Measurements from ENCODE around the gene OR52A1.
"Not testable (repeated sequence)": the region's sequence is repeated elsewhere in the genome, so short reads cannot be mapped to it uniquely, and the experiment has no call there.

OR52A1 gene
- 0 reads per million in 2 experiments for total RNA-seq

DNA sequence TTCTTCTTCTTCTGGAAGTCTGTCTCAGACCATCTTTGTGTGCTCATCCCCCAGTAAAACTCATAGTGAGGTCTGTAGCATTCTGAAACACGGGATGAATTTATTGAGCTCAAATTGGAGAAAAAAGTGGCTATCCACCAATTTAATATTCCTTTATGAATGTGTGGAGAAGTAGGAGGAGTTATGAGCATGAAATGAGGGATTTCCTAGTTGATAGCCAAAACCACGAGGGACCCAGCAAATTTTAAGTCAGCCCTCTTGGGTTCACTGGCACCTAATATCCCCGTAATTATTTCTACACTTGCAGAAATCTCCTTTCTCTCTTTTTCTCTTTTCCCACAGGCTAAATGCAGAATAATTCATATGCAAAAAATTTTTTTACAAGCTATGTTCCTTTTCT is at the start of gene OR52A1:
Gene OR52A1, minus strand, starts transcription at position 101 of the 400 bp plus-strand sequence. CDS start 2,388 bp downstream, outside the sequence.
- no peak for DNase-seq (ENCODE audit: low read depth)

DNA sequence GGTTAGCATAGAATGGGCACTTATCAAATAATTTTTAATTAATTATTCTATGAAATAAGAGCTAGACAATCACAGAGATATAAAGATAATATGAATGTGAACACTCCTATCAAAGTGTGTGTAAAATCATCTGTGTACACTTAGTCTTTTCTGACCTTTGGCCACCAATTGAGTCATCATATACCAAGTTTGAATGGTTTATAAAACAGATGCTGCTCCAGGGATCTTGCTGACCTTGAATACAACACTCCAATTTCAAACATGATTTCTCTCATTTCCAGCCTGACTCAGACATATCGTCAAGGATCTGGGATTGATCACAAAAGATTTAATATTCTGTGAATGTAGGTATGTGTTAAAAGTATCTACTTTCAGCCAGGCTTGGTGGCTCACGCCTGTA is 48.8 kb upstream of the OR52A1 start:
- DNase-seq (ENCODE audit: low read depth): no peak

GRCh38 chr11:5200582-5200981 is 46.0 kb upstream of the OR52A1 start, which contains the start of gene OR51V1:
OR51V1 (minus strand) TSS chr11:5200682; CDS start chr11:5200682, 0 bp downstream.
- DNase-seq (ENCODE audit: low read depth): no peak

DNA sequence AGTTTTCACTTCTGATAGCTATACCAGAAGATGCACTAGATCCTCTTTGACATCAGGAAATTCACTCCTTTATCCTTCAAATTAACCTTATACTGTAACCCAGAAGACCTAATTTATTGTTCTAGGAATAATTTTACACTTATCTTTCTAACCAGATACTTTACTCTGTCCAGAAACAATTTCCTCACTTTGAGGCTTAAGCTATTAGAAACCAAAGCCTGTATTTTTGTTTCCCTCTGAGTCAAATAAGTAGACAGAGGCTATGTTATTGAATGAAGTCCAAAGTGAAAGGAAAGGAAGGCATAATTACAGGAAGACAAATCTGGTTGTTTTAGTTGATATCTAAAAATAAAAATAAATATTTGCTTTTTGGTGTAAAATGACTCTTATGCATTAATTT is 43.7 kb upstream of the OR52A1 start:
- no peak for DNase-seq (ENCODE audit: low read depth)

- DNase-seq (ENCODE audit: low read depth): no peak
Measured at GRCh38 chr11:5197536-5197935, 43.0 kb upstream of the OR52A1 start.

DNA sequence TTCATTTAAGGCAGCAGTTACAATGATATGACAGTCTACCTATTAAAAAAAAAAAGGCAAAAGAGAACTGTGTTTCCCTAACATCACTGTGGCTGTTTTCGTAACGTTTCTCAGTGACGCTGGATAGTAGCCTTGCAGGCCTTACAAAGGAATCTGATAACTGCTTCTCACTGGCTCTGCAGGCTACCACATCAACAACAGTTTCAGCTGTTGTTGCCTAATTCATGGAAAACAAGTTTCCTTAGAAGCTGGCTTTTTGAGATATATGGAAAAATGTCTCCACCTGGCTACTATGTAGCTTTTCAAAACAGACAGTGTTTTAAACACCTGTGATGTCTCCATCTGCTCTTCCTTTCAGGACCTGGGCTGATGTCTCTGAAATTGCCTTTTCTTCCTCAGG is 42.2 kb upstream of the OR52A1 start:
- no peak for DNase-seq (ENCODE audit: low read depth)

- DNase-seq (ENCODE audit: low read depth): no peak
Measured at GRCh38 chr11:5196067-5196466, 41.5 kb upstream of the OR52A1 start.

GRCh38 chr11:5192738-5193137 is 38.2 kb upstream of the OR52A1 start:
- DNase-seq (ENCODE audit: low read depth): no peak

DNA sequence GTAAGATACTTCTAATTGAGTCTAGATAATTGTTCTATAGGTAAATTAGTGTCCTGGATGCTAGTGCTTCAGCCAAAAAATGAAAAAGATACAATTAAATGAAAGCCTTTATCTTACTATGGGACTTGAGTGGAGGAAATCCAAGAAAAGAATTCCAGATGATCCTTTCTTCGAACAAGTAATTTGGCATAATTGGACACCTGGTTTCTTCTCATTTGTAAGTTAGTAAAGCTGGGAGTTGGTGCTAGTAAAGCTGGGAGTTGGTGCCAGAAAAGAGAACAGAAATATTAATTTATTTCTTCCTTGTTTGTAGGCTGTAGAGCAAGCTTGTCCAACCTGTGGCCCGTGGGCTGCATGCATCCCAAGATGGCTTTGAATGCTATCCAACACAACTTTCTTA is 33.6 kb upstream of the OR52A1 start:
- no peak for DNase-seq (ENCODE audit: low read depth)

DNA sequence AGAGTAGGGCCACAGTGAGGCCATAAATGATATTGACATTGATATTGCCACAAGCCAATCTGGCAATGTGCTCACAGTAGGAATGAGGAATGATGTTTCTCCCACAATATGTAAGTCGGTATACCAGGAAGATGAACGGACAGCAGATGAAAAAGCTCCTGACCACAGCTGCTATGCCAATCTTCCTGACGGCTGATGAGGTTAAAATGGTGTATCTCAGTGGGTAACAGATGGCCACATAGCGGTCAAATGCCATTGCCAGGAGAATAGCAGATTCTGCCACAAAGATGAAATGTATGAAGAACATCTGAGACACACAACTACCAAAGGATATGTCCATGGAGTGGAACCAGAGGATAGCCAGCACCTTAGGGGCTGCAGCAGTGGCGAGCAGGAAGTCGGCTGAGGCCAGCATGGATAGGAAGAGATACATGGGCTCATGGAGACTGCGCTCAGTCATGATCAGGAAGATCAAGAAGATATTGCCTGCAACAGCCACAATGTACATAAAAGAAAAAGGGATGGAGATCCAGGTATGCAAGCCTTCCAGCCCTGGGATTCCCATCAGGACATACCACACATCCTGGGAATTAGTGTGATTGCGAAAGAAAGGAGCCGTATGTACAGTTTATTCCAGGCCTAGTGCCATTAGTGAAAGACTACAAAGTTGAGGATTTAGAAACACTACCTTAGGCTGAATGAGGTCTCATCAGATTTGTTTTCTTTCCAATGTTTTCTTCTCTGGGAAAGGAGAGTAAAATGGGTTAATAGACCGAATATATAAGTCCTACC is 23.7 kb upstream of the OR52A1 start:
- DNase-seq (ENCODE audit: low read depth): no peak

DNA sequence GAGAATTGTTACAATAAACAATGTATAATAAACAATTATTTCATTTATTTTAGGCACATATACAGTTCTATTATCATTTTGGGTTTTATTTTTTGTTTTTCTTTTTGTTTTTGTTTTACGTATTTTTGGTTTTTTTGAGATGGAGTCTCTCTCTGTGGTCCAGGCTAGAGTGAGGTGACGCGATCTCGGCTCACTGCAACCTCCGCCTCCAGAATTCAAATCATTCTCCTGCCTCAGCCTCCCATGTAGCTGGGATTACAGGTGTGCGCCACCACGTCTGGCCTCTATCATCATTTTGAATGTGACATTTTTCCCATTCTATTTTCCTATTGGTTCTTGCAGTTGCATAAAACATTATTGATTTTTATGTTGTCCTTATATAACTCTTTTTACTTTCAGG is 20.4 kb upstream of the OR52A1 start:
- DNase-seq (ENCODE audit: low read depth): no peak

DNA sequence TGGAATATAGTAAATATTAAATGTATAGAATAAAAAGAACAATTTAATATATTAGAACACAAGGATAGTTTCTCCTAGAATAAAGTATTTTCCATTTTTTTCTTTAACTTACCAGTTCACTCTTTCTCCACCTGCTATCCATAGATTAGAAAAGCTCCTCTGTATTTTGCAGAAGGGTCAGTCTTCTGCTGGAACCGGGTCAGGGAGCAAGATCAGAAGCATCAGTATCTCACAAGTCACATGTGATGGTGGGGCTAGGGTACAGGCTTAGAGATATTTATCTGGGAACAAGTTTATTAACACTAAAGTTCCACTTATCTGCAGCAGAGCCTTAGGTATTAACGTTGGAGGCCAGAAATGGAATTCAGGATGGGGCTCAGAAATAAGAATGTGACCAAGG is 17.3 kb upstream of the OR52A1 start:
- DNase-seq (ENCODE audit: low read depth): no peak

DNA sequence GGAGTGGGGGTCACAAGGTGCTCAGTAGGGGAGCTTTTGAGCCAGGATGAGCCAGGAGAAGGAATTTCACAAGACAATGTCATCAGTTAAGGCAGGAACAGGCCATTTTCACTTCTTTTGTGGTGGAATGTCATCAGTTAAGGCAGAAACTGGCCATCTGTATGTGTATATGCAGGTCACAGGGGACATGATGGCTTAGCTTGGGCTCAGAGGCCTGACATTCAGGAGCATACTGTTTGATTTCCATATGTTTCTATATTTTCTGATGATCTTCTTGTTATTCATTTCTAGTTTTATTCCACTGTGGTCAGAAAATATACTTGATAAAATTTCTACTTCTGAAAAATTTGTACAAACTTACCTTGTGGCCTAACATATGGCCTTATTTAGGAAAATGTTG is 11.3 kb upstream of the OR52A1 start:
- DNase-seq (ENCODE audit: low read depth): not testable (repeated sequence)

- not testable (repeated sequence) for DNase-seq (ENCODE audit: low read depth)
Measured at GRCh38 chr11:5164807-5165206, 10.2 kb upstream of the OR52A1 start.

DNA sequence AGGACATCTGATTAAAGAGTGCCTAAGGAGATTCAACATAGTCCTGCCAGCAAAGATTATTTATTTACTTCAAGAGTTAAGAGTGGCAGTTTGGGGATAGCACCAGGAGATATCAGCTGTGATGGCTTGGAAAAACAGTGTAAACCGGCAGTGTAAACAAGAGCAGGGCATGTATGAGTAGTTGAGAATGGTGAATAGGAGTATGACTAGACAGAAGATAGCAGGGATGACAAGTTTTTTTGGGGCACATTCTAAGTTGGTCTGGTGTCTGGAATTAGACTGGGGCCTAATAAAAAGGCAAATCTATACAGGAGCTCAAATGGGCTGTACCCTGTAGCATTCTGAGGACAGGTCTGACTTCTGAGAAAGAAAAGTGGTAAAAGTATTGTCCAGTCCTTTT is 6.5 kb upstream of the OR52A1 start:
- DNase-seq (ENCODE audit: low read depth): not testable (repeated sequence)

DNA sequence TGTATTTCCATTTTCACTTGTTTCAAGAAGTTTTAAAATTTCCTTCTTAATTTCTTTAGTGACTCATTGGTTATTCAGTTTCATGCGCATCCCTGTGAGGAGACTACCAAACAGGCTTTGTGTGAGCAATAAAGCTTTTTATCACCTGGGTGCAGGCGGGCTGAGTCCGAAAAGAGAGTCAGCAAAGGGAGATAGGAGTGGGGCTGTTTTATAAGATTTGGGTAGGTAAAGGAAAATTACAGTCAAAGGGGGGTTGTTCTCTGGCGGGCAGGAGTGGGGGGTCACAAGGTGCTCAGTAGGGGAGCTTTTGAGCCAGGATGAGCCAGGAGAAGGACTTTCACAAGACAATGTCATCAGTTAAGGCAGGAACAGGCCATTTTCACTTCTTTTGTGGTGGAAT is 5.7 kb upstream of the OR52A1 start:
- DNase-seq (ENCODE audit: low read depth): not testable (repeated sequence)

- DNase-seq (ENCODE audit: low read depth): no peak
Measured at GRCh38 chr11:5159806-5160205, 5.2 kb upstream of the OR52A1 start.

DNA sequence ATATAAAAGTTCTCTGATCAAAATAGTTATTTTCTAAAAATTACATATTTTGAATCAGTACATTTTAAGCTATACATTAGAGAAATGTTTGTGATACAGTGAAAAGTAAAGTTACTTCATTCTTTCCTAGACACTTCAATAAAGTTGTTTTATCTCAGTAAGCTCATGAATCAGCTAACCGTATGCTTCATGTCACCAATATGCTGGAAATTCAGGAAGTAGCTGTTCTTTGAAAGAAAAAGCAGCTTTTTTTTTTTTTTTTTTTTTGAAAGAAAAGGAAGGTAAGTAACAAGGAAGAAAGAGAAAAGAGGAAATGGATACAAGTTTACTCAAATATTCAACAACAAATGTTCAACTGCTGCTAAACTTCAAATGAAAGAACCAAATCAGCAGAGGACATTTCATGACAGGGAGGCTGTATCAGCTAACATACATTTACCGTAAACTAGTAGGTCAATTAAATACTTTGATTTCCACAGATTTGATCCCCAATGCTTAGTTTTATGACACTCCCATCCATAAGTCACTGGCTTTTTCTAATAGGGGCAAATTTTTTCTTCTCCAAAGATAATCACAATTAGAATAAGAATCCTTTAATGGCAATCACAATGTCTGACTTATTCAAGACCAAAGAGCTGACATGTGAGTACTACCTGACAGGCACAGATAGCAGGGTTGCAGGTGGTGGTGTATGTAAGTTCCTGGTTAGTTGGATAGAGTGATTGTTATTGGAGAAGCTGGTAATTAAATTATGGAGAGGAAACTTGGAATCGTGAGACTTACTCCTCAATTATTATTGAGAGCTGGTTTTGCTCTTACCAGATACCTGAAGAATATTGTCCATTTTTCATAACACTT is 754 bp downstream of the OR52A1 start:
- DNase-seq (ENCODE audit: low read depth): no peak

DNA sequence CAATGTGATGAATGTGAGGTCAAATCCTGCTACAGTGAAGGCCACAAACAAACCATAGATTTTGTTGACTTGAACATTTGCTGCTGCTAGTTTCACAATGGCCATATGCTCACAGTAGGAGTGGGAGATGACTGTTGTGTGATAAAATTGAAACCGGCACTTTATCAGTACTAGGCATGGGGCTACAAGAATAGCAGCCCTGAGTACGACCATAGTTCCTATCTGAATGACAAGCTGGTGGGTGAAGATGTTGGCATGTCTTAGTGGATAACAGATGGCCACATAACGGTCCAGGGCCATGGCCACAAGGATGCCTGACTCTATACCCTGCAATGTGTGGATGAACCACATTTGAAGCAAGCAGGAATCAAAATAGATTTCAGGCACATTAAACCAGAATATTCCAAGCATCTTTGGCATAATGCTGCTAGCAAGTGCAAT is 2.8 kb downstream of the OR52A1 start:
- no peak for DNase-seq (ENCODE audit: low read depth)

- not testable (repeated sequence) for DNase-seq (ENCODE audit: low read depth)
Measured at GRCh38 chr11:5144206-5144605, 10.4 kb downstream of the OR52A1 start.

DNA sequence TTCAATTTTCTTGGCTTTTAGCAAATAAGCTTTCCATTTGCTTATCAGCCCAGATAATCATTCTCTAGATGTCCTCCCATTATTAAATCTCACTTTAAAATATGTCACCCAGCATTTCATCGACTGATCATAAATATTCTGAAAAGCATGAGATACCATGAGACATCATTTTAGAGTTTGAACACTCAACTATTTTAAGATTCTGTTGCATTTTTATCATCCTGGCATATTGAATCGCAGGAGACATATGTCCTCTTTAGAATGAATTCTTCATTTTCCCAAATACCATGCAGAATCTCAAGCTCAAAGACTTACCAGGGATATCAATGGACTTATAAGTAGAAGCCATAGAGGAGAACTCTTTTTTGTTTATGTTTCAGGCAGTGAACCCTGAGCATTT is 16.6 kb downstream of the OR52A1 start, which contains the start of gene OR52A5:
Gene OR52A5, minus strand, starts transcription at position 361 of the 400 bp plus-strand sequence. CDS start 5,714 bp downstream, outside the sequence.
- no peak for DNase-seq (ENCODE audit: low read depth)

DNA sequence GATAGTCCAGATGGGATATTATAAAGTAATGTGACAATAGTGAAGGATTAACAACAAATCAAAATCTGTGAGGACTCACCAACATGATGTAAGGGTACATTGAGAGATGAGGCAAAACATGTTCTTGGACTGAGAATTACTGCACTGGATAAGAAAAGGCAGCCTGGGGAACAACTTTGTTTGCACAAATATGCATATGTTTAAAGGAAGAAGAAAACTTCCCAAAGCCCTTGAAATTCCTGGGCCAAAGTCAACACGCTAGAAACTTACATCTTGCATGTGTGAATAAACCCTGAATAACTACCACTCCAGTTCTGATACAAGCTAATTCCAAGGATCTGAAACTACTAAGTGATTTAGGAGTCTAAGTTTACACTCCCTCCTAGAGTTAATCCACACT is 17.5 kb downstream of the OR52A1 start:
- no peak for DNase-seq (ENCODE audit: low read depth)

DNA sequence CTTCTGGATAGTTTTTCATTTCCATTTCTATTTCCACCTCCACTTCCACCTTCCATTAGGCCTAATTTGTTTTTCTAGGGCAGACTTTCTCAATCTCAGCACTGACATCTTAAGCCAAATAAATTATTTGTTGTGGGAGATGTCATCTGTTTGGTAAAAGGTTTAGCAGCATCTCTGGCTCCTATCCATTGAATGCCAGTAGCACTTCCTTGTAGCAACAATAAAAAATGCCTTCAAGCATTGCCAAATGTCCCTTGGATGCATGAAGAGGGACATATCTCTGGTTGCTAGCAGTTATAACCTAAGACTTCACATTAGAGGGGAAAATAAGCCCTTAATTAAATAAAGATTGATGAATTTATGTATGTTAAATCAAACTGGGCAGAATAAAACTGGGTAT is 18.3 kb downstream of the OR52A1 start:
- DNase-seq (ENCODE audit: low read depth): no peak
